H9 (cell line): ENCODE measurements around the gene TRIAP1. TPM values are rescaled to one million over a fixed set of nuclear protein-coding genes. Genes with fewer than 3 reads are reported as not detected.

Experiments
- DNase-seq: peaks from one replicate; pipeline ENCODE4 v3.0.0-alpha.2; 2017
- H2AFZ ChIP-seq: one replicate; pipeline ENCODE4 v1.6.1; 2013; ENCODE audit warnings: mild to moderate bottlenecking, low read length, control low read depth, moderate library complexity
- H2AK5ac ChIP-seq: 2 replicates; pipeline ENCODE4 v1.6.1; 2013; ENCODE audit warnings: low read length, control low read depth, mixed read lengths; ENCODE audit not compliant: insufficient read length
- H2BK120ac ChIP-seq: one replicate; pipeline ENCODE4 v1.6.1; 2013; ENCODE audit warnings: low read depth, mild to moderate bottlenecking, low read length, control low read depth, inconsistent platforms; ENCODE audit not compliant: poor library complexity, severe bottlenecking
- H2BK12ac ChIP-seq: 2 replicates; pipeline ENCODE4 v1.6.1; 2013; ENCODE audit warnings: low read length, control low read depth, mixed read lengths, low read depth; ENCODE audit not compliant: insufficient read length
- H2BK15ac ChIP-seq: 2 replicates; pipeline ENCODE4 v1.6.1; 2013; ENCODE audit warnings: low read depth, low read length, control low read depth
- H2BK20ac ChIP-seq: one replicate; pipeline ENCODE4 v1.6.1; 2013; ENCODE audit warnings: low read depth, mild to moderate bottlenecking, low read length, control low read depth, inconsistent platforms; ENCODE audit not compliant: poor library complexity, severe bottlenecking
- H2BK5ac ChIP-seq: 2 replicates; pipeline ENCODE4 v1.6.1; 2013; ENCODE audit warnings: low read length, control low read depth, mixed read lengths; ENCODE audit not compliant: insufficient read length
- H3K14ac ChIP-seq: 2 replicates; pipeline ENCODE4 v1.6.1; 2013; ENCODE audit warnings: low read length, control low read depth; ENCODE audit not compliant: insufficient read depth
- H3K18ac ChIP-seq: 2 replicates; pipeline ENCODE4 v1.6.1; 2013; ENCODE audit warnings: low read depth, mild to moderate bottlenecking, mixed read lengths, low read length, control low read depth; ENCODE audit not compliant: insufficient read length
- H3K23ac ChIP-seq: 2 replicates; pipeline ENCODE4 v1.6.1; 2013; ENCODE audit warnings: low read length, control low read depth, mixed read lengths, low read depth; ENCODE audit not compliant: insufficient read length
- H3K23me2 ChIP-seq: 2 replicates; pipeline ENCODE4 v1.6.1; 2013; ENCODE audit warnings: low read depth, mild to moderate bottlenecking, mixed read lengths, low read length, control low read depth; ENCODE audit not compliant: insufficient read length, poor library complexity, severe bottlenecking
- H3K27ac ChIP-seq: 2 replicates; pipeline ENCODE4 v1.5.1; 2013; ENCODE audit warnings: low read length, control low read depth, mixed read lengths, low read depth; ENCODE audit not compliant: insufficient read length
- H3K27me3 ChIP-seq: 2 replicates; pipeline ENCODE4 v1.6.1; 2013; ENCODE audit warnings: low read length, control low read depth, inconsistent platforms; ENCODE audit not compliant: insufficient read depth
- H3K4ac ChIP-seq: 2 replicates; pipeline ENCODE4 v1.6.1; 2013; ENCODE audit warnings: low read depth, mild to moderate bottlenecking, control low read depth, inconsistent platforms, low read length, moderate library complexity
- H3K4me1 ChIP-seq: 2 replicates; pipeline ENCODE4 v1.6.1; 2013; ENCODE audit warnings: low read length, control low read depth, inconsistent platforms; ENCODE audit not compliant: insufficient read depth
- H3K4me2 ChIP-seq: 2 replicates; pipeline ENCODE4 v1.6.1; 2013; ENCODE audit warnings: low read length, control low read depth, mixed read lengths; ENCODE audit not compliant: insufficient read length, insufficient read depth
- H3K56ac ChIP-seq: 2 replicates; pipeline ENCODE4 v1.6.1; 2013; ENCODE audit warnings: low read depth, mild to moderate bottlenecking, mixed read lengths, low read length, control low read depth; ENCODE audit not compliant: insufficient read length
- H3K79me1 ChIP-seq: 2 replicates; pipeline ENCODE4 v1.6.1; 2013; ENCODE audit warnings: low read depth, mild to moderate bottlenecking, moderate library complexity, low read length, control low read depth, inconsistent platforms; ENCODE audit not compliant: insufficient read depth, poor library complexity, severe bottlenecking
- H3K79me2 ChIP-seq: 2 replicates; pipeline ENCODE4 v1.6.1; 2013; ENCODE audit warnings: low read length, control low read depth, inconsistent platforms; ENCODE audit not compliant: insufficient read depth
- H3K9ac ChIP-seq: 2 replicates; pipeline ENCODE4 v1.6.1; 2013; ENCODE audit warnings: low read length, control low read depth, mixed read lengths; ENCODE audit not compliant: insufficient read length; ENCODE audit errors: extremely low read depth
- H3K9me3 ChIP-seq: one replicate; pipeline ENCODE4 v1.6.1; 2013; ENCODE audit warnings: low read depth, low read length, inconsistent platforms; ENCODE audit not compliant: control insufficient read depth
- H3T11ph ChIP-seq: one replicate; pipeline ENCODE4 v1.6.1; 2013; ENCODE audit warnings: mild to moderate bottlenecking, low read length, control low read depth, inconsistent platforms
- H4K20me1 ChIP-seq: one replicate; pipeline ENCODE4 v1.6.1; 2013; ENCODE audit not compliant: control insufficient read depth, insufficient read length, insufficient read depth
- H4K5ac ChIP-seq: 2 replicates; pipeline ENCODE4 v1.6.1; 2013; ENCODE audit warnings: low read depth, mild to moderate bottlenecking, mixed read lengths, low read length, control low read depth; ENCODE audit not compliant: insufficient read length
- H4K8ac ChIP-seq: replicated peaks from 2 replicates; pipeline ENCODE4 v1.6.1; 2013; ENCODE audit warnings: low read length, control low read depth, mixed read lengths, low read depth; ENCODE audit not compliant: insufficient read length
- H4K91ac ChIP-seq: 2 replicates; pipeline ENCODE4 v1.6.1; 2013; ENCODE audit warnings: low read depth, mild to moderate bottlenecking, moderate library complexity, mixed read lengths, low read length, control low read depth; ENCODE audit not compliant: insufficient read length
- H3K27ac Mint-ChIP-seq, 3 experiments: 2 replicates in 2 of 3; 3 replicates in 1 of 3; pipeline ENCODE4 v1.8.0; 2020 to 2021; ENCODE audit warnings: mixed read lengths in 3 of 3, mild to moderate bottlenecking in 1 of 3, moderate library complexity in 1 of 3
- H3K27me3 Mint-ChIP-seq: 2 replicates; pipeline ENCODE4 v1.8.0; 2021; ENCODE audit warnings: low read depth, mild to moderate bottlenecking, moderate library complexity, mixed read lengths
- H3K36me3 Mint-ChIP-seq, 3 experiments: 2 replicates in 2 of 3; 3 replicates in 1 of 3; pipeline ENCODE4 v1.8.0; 2020 to 2021; ENCODE audit warnings: low read depth in 3 of 3, mixed read lengths in 3 of 3; ENCODE audit not compliant: insufficient read depth in 1 of 3
- H3K4me1 Mint-ChIP-seq, 2 experiments: 2 replicates each; pipeline ENCODE4 v1.8.0; 2020; ENCODE audit warnings: mixed read lengths in 2 of 2
- H3K4me3 Mint-ChIP-seq, 2 experiments: 2 replicates in 1 of 2; 3 replicates in 1 of 2; pipeline ENCODE4 v1.8.0; 2020 to 2021; ENCODE audit warnings: mild to moderate bottlenecking in 2 of 2, mixed read lengths in 2 of 2, moderate library complexity in 1 of 2
- H3K9me3 Mint-ChIP-seq, 2 experiments: 2 replicates in 1 of 2; 3 replicates in 1 of 2; pipeline ENCODE4 v1.8.0; 2020; ENCODE audit warnings: mild to moderate bottlenecking in 2 of 2, mixed read lengths in 2 of 2, moderate library complexity in 1 of 2
- CTCF ChIP-seq: fragments of 200-600 bp; sonication (generic); conservative IDR thresholded peaks from 3 replicates; pipeline ENCODE4 v1.8.0; 2021; ENCODE audit warnings: antibody characterized with exemption, mild to moderate bottlenecking
- WGBS: extraction: QIAGEN DNeasy Blood & Tissue Kit; methylation state at CpG from one replicate; pipeline ENCODE4 v1.1.7; 2013; ENCODE audit warnings: missing lambda C conversion rate, low lambda C conversion rate, mixed read lengths; ENCODE audit not compliant: insufficient read length; ENCODE audit errors: extremely low coverage; 5-methylcytosine and 5-hydroxymethylcytosine counted together
- total RNA-seq: library from RNA; stranded (reverse); gene quantifications from 2 replicates; pipeline ENCODE4 v1.2.1, GENCODE V29; 2021

TRIAP1 gene
- total RNA-seq, 1 experiment from 2014 or later: 70.4 TPM

GRCh38 chr12:120444676-120445075, 1.5 kb downstream of the TRIAP1 start:
- H3K23ac ChIP-seq: no peak overlapping the region
- H2AK5ac ChIP-seq: no peak overlapping the region
- H4K8ac ChIP-seq: no peak overlapping the region
- H3K9me3 ChIP-seq: no peaks in the 10 kb centered on the region
- H2BK5ac ChIP-seq: no peak overlapping the region
- no peak overlapping the region for H3K4ac ChIP-seq
- Mint-ChIP-seq H3K27ac (no peak overlapping the region), H3K4me3 (peak overlapping the region; percentile 98 to 99), H3K36me3 (peaks cover 29 to 70% (median 57%) of the 10 kb centered on the region in 3 experiments; a peak in 6 of 7 replicates), H3K9me3 (peaks cover 0 to 5% of the 10 kb centered on the region in 2 experiments; a peak in 2 of 5 replicates), H3K4me1 (peaks cover 12 to 20% of the 10 kb centered on the region in 2 experiments), H3K27me3 (no peaks in the 10 kb centered on the region; the same call in 1 of the 2 replicates)
- H2BK120ac ChIP-seq: no peak overlapping the region
- no peak overlapping the region for H4K5ac ChIP-seq
- no peak overlapping the region for H3K18ac ChIP-seq
- no peak overlapping the region for H2BK12ac ChIP-seq
- no peak overlapping the region for H3T11ph ChIP-seq
- no CpG with 5 or more reads among the region's 2 CpGs for WGBS
- no peak for DNase-seq
- H2BK15ac ChIP-seq: no peak overlapping the region
- no peak for TF ChIP-seq CTCF
- H3K56ac ChIP-seq: no peak overlapping the region
- H3K4me2 ChIP-seq: peak overlapping the region; percentile 94
- no peak overlapping the region for H3K9ac ChIP-seq
- H3K14ac ChIP-seq: no peak overlapping the region
- no peak overlapping the region for H4K91ac ChIP-seq
- H3K27ac ChIP-seq: no peak overlapping the region
- no peaks in the 10 kb centered on the region; the same call in 1 of the 2 replicates for H3K4me1 ChIP-seq
- no peak overlapping the region for H2BK20ac ChIP-seq
- no peaks in the 10 kb centered on the region for H3K27me3 ChIP-seq
- H3K79me1 ChIP-seq: peaks cover 8% of the 10 kb centered on the region
- peaks cover 6% of the 10 kb centered on the region for H3K23me2 ChIP-seq
- no peak overlapping the region for H2AFZ ChIP-seq
- no peaks in the 10 kb centered on the region for H4K20me1 ChIP-seq
- H3K79me2 ChIP-seq: peaks cover 14% of the 10 kb centered on the region; the same call in 1 of the 2 replicates
